Liver (tissue), 3 donors: Measurements from ENCODE around the gene TK1.

ENCODE experiments used
- EGR1 ChIP-seq, 2 donors: IDR thresholded peaks; 2 replicates each; pipeline ENCODE4 v1.6.1; 2016 to 2018; ENCODE audit warnings: antibody characterized with exemption in 2 of 2, low read depth in 2 of 2
- GABPA ChIP-seq, 2 donors: IDR thresholded peaks in 1 of 2; conservative IDR thresholded peaks in 1 of 2; 2 replicates each; pipeline ENCODE4 v1.6.1; 2016; ENCODE audit warnings: antibody characterized with exemption in 2 of 2, mild to moderate bottlenecking in 1 of 2, moderate library complexity in 1 of 2
- JUND ChIP-seq, 2 donors: IDR thresholded peaks; 2 replicates each; pipeline ENCODE4 v1.6.1; 2016; ENCODE audit warnings: antibody characterized with exemption in 2 of 2
- RAD21 ChIP-seq, 2 donors: IDR thresholded peaks; 2 replicates each; pipeline ENCODE4 v1.6.1; 2016; ENCODE audit warnings: antibody characterized with exemption in 2 of 2, mild to moderate bottlenecking in 2 of 2
- RXRA ChIP-seq, 2 donors: IDR thresholded peaks; 2 replicates each; pipeline ENCODE4 v1.6.1; 2017 to 2018; ENCODE audit warnings: antibody characterized with exemption in 2 of 2, mild to moderate bottlenecking in 1 of 2
- SP1 ChIP-seq: IDR thresholded peaks from 2 replicates; pipeline ENCODE4 v1.6.1; 2018; ENCODE audit warnings: antibody characterized with exemption, mild to moderate bottlenecking
- TAF1 ChIP-seq: conservative IDR thresholded peaks from 2 replicates; pipeline ENCODE4 v1.6.1; 2016; ENCODE audit warnings: antibody characterized with exemption, mild to moderate bottlenecking
- YY1 ChIP-seq: IDR thresholded peaks from 2 replicates; pipeline ENCODE4 v1.6.1; 2016; ENCODE audit warnings: antibody characterized with exemption, mild to moderate bottlenecking
- TF ChIP-seq, protein P1 (sequence below): fragments of 150-350 bp; IDR thresholded peaks from 2 replicates; pipeline ENCODE4 v1.5.1; 2017; ENCODE audit warnings: improper control_type of control experiment, low read depth, low read length; ENCODE audit not compliant: missing input control
- TF ChIP-seq, protein P2 (sequence below): IDR thresholded peaks from 2 replicates; pipeline ENCODE4 v1.6.1; 2016; ENCODE audit warnings: antibody characterized with exemption, mild to moderate bottlenecking
- TF ChIP-seq, protein P3 (sequence below): IDR thresholded peaks from 2 replicates; pipeline ENCODE4 v1.6.1; 2016; ENCODE audit warnings: antibody characterized with exemption
- TF ChIP-seq, protein P4 (sequence below): IDR thresholded peaks from 2 replicates; pipeline ENCODE4 v1.6.1; 2016; ENCODE audit warnings: antibody characterized with exemption
- TF ChIP-seq, protein P5 (sequence below): IDR thresholded peaks from 2 replicates; pipeline ENCODE4 v1.6.1; 2016; ENCODE audit warnings: antibody characterized with exemption
- donor health status: healthy.
- donor health status: healthy.

DNA sequence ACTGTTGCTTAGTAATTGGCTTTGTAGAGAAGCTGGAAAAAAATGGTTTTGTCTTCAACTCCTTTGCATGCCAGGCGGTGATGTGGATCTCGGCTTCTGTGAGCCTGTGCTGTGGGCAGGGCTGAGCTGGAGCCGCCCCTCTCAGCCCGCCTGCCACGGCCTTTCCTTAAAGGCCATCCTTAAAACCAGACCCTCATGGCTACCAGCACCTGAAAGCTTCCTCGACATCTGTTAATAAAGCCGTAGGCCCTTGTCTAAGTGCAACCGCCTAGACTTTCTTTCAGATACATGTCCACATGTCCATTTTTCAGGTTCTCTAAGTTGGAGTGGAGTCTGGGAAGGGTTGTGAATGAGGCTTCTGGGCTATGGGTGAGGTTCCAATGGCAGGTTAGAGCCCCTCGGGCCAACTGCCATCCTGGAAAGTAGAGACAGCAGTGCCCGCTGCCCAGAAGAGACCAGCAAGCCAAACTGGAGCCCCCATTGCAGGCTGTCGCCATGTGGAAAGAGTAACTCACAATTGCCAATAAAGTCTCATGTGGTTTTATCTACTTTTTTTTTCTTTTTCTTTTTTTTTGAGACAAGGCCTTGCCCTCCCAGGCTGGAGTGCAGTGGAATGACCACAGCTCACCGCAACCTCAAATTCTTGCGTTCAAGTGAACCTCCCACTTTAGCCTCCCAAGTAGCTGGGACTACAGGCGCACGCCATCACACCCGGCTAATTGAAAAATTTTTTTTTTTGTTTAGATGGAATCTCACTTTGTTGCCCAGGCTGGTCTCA is 38.4 kb upstream of the TK1 start:
- TF ChIP-seq, protein P1, sequence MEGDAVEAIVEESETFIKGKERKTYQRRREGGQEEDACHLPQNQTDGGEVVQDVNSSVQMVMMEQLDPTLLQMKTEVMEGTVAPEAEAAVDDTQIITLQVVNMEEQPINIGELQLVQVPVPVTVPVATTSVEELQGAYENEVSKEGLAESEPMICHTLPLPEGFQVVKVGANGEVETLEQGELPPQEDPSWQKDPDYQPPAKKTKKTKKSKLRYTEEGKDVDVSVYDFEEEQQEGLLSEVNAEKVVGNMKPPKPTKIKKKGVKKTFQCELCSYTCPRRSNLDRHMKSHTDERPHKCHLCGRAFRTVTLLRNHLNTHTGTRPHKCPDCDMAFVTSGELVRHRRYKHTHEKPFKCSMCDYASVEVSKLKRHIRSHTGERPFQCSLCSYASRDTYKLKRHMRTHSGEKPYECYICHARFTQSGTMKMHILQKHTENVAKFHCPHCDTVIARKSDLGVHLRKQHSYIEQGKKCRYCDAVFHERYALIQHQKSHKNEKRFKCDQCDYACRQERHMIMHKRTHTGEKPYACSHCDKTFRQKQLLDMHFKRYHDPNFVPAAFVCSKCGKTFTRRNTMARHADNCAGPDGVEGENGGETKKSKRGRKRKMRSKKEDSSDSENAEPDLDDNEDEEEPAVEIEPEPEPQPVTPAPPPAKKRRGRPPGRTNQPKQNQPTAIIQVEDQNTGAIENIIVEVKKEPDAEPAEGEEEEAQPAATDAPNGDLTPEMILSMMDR, result no peak
- TF ChIP-seq, protein P2, sequence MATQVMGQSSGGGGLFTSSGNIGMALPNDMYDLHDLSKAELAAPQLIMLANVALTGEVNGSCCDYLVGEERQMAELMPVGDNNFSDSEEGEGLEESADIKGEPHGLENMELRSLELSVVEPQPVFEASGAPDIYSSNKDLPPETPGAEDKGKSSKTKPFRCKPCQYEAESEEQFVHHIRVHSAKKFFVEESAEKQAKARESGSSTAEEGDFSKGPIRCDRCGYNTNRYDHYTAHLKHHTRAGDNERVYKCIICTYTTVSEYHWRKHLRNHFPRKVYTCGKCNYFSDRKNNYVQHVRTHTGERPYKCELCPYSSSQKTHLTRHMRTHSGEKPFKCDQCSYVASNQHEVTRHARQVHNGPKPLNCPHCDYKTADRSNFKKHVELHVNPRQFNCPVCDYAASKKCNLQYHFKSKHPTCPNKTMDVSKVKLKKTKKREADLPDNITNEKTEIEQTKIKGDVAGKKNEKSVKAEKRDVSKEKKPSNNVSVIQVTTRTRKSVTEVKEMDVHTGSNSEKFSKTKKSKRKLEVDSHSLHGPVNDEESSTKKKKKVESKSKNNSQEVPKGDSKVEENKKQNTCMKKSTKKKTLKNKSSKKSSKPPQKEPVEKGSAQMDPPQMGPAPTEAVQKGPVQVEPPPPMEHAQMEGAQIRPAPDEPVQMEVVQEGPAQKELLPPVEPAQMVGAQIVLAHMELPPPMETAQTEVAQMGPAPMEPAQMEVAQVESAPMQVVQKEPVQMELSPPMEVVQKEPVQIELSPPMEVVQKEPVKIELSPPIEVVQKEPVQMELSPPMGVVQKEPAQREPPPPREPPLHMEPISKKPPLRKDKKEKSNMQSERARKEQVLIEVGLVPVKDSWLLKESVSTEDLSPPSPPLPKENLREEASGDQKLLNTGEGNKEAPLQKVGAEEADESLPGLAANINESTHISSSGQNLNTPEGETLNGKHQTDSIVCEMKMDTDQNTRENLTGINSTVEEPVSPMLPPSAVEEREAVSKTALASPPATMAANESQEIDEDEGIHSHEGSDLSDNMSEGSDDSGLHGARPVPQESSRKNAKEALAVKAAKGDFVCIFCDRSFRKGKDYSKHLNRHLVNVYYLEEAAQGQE, result no peak
- no peak for TF ChIP-seq YY1
- no peak for TF ChIP-seq GABPA (IDR thresholded peaks at IDR 0.05 in 1 of 2, conservative IDR thresholded peaks at IDR 0.05 in 1 of 2)
- TF ChIP-seq JUND (IDR thresholded peaks at IDR 0.05), result no peak
- TF ChIP-seq SP1, result no peak
- no peak for TF ChIP-seq RXRA (IDR thresholded peaks at IDR 0.05)
- TF ChIP-seq, protein P3, sequence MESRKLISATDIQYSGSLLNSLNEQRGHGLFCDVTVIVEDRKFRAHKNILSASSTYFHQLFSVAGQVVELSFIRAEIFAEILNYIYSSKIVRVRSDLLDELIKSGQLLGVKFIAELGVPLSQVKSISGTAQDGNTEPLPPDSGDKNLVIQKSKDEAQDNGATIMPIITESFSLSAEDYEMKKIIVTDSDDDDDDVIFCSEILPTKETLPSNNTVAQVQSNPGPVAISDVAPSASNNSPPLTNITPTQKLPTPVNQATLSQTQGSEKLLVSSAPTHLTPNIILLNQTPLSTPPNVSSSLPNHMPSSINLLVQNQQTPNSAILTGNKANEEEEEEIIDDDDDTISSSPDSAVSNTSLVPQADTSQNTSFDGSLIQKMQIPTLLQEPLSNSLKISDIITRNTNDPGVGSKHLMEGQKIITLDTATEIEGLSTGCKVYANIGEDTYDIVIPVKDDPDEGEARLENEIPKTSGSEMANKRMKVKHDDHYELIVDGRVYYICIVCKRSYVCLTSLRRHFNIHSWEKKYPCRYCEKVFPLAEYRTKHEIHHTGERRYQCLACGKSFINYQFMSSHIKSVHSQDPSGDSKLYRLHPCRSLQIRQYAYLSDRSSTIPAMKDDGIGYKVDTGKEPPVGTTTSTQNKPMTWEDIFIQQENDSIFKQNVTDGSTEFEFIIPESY, result no peak
- TF ChIP-seq RAD21 (IDR thresholded peaks at IDR 0.05), result no peak
- TF ChIP-seq, protein P4, sequence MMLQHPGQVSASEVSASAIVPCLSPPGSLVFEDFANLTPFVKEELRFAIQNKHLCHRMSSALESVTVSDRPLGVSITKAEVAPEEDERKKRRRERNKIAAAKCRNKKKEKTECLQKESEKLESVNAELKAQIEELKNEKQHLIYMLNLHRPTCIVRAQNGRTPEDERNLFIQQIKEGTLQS, result no peak
- no peak for TF ChIP-seq EGR1 (IDR thresholded peaks at IDR 0.05; ENCODE audit: low read depth in 2 of 2)
- TF ChIP-seq, protein P5, sequence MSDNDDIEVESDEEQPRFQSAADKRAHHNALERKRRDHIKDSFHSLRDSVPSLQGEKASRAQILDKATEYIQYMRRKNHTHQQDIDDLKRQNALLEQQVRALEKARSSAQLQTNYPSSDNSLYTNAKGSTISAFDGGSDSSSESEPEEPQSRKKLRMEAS, result no peak
- TF ChIP-seq TAF1, result no peak
